Measurements from ENCODE around the gene SIDT2. TPM values are rescaled to one million over a fixed set of nuclear protein-coding genes. Genes with fewer than 3 reads are reported as not detected.
"Not testable (repeated sequence)": the region's sequence is repeated elsewhere in the genome, so short reads cannot be mapped to it uniquely, and the experiment has no call there.

SIDT2 gene
- 47.6 TPM for total RNA-seq (2021; ENCODE audit: unreplicated experiment)
- polyA plus RNA-seq (2012; ENCODE audit: insufficient read length), result 63.6 TPM
- Bru-seq, nascent RNA, result percentile 63 among the genes with signal in this experiment
- percentile 74 among the genes with signal in this experiment for BruChase-seq, experiment 1, labeled RNA remaining after a 2-hour chase
- BruChase-seq, experiment 2, labeled RNA remaining after a 6-hour chase, result percentile 79 among the genes with signal in this experiment
- long read RNA-seq, partial matches to known transcripts, result 20 of 49 reads
- long read RNA-seq, other reads (novel, unspliced or antisense), result 25 of 49 reads

DNA sequence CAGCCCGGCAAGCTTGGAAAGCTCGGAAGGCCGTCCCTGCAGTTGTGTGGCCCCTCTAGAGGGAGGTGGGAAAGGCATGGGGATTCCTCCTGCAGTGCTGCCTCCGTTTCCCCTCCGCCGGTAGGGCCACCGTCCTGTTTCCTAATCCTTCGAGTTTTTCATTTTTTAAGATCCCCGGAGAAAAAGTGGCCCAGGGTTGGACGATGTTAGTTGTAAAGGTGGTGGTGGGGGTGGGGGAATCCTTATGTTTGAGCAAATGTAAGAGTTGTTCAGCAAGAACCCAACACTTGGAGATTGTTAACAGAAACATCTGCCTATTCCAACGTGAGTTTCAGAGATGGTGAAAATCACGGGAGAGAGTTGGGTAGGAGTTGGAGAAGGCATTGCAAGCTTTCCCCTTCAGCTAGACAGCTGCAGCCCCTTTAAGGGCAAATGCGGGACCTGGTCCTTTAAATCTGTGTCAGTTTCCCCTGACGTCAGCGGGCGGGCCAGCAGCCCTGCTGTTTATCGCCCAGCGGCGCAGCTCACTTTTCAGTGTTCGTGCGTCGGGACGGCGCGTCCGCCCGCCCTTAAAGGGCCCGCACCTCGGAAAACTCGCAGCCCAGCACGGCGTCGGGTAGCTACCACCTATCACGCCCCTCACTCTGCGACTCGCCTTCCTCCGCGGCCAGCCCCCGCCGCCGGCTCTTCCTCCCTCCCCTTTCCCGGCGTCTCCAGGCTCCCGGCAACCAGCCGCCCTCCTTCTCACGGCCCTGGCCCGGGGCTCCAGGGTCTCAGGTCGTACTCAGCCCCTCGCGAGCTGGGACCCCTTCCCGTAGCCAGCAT is at the start of gene SIDT2:
SIDT2 (plus strand) TSS at position 534 of the 825 bp plus-strand sequence. CDS start 521 bp downstream, outside the sequence.
- Histone ChIP-seq H3K27ac (ENCODE audit: low read length) (peak within 1 kb of the TSS; percentile 87), H3K4me3 (ENCODE audit: low read depth in 2 of 2, low read length in 2 of 2) (peak within 1 kb of the TSS; percentile 70 to 88), H3K4me1 (ENCODE audit: control insufficient read depth, insufficient read depth, low read length) (peaks cover 21% of the 10 kb centered on the region), H3K36me3 (ENCODE audit: control insufficient read depth, insufficient read depth, low read length) (no peaks in the 10 kb centered on the region), H3K27me3 (ENCODE audit: control insufficient read depth, insufficient read depth, low read length) (no peaks in the 10 kb centered on the region), H3K9me3 (ENCODE audit: control insufficient read depth, insufficient read depth, low read depth, low read length) (no peaks in the 10 kb centered on the region)
- POLR2A ChIA-PET, result interaction anchor here (1.1 kb wide), 1 partner anchor 12 kb away, joined by 4 read pairs; no protein-coding TSS in a partner anchor
- peak; percentile 78 for DNase-seq (ENCODE audit: low read depth, low spot score)
- intact Hi-C loops (cut with micrococcal nuclease; ENCODE audit: unreplicated experiment) (loop anchor here (10.0 kb wide), 1 partner anchor 46 kb away; no protein-coding TSS in a partner anchor), in situ Hi-C loops (cut with HindIII; ENCODE audit: low pct_unique_long_range_greater_than_20kb, low sequenced_read_pairs) (no loop called here)
- ATAC-seq, result peak; percentile 96
- TF ChIP-seq POLR2AphosphoS5 (IDR thresholded peaks at IDR 0.05; ENCODE audit: low read depth, low read length), result peak; percentile 85
- TF ChIP-seq SIN3A (IDR thresholded peaks at IDR 0.05; ENCODE audit: borderline replicate concordance, insufficient read depth, low read depth, low read length), result peak; percentile 57; the same call in 1 of the 2 replicates
- TF ChIP-seq, protein P1, sequence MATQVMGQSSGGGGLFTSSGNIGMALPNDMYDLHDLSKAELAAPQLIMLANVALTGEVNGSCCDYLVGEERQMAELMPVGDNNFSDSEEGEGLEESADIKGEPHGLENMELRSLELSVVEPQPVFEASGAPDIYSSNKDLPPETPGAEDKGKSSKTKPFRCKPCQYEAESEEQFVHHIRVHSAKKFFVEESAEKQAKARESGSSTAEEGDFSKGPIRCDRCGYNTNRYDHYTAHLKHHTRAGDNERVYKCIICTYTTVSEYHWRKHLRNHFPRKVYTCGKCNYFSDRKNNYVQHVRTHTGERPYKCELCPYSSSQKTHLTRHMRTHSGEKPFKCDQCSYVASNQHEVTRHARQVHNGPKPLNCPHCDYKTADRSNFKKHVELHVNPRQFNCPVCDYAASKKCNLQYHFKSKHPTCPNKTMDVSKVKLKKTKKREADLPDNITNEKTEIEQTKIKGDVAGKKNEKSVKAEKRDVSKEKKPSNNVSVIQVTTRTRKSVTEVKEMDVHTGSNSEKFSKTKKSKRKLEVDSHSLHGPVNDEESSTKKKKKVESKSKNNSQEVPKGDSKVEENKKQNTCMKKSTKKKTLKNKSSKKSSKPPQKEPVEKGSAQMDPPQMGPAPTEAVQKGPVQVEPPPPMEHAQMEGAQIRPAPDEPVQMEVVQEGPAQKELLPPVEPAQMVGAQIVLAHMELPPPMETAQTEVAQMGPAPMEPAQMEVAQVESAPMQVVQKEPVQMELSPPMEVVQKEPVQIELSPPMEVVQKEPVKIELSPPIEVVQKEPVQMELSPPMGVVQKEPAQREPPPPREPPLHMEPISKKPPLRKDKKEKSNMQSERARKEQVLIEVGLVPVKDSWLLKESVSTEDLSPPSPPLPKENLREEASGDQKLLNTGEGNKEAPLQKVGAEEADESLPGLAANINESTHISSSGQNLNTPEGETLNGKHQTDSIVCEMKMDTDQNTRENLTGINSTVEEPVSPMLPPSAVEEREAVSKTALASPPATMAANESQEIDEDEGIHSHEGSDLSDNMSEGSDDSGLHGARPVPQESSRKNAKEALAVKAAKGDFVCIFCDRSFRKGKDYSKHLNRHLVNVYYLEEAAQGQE (IDR thresholded peaks at IDR 0.05; ENCODE audit: insufficient read depth in 1 of 2, low read depth in 2 of 2, low read length in 1 of 2), result 0 out of 4 replicates have a peak, but pooled peaks of 1 of the 2 experiments have one; percentile 61
- TF ChIP-seq, protein P2, sequence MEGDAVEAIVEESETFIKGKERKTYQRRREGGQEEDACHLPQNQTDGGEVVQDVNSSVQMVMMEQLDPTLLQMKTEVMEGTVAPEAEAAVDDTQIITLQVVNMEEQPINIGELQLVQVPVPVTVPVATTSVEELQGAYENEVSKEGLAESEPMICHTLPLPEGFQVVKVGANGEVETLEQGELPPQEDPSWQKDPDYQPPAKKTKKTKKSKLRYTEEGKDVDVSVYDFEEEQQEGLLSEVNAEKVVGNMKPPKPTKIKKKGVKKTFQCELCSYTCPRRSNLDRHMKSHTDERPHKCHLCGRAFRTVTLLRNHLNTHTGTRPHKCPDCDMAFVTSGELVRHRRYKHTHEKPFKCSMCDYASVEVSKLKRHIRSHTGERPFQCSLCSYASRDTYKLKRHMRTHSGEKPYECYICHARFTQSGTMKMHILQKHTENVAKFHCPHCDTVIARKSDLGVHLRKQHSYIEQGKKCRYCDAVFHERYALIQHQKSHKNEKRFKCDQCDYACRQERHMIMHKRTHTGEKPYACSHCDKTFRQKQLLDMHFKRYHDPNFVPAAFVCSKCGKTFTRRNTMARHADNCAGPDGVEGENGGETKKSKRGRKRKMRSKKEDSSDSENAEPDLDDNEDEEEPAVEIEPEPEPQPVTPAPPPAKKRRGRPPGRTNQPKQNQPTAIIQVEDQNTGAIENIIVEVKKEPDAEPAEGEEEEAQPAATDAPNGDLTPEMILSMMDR (IDR thresholded peaks at IDR 0.05), result no peak
- peak; percentile 59; the same call in 1 of the 2 replicates for TF ChIP-seq TCF7L2 (IDR thresholded peaks at IDR 0.05; ENCODE audit: low read depth, low read length)
- CTCF ChIA-PET, result interaction anchor here (0.9 kb wide), 1 partner anchor 447 kb away, joined by 3 read pairs; no protein-coding TSS in a partner anchor
- no TSS peak for BruUV-seq (replicated peaks)

GRCh38 chr11:117130396-117130795 is 48.1 kb upstream of the SIDT2 start:
- BruUV-seq (replicated peaks); intact Hi-C loops (cut with micrococcal nuclease; ENCODE audit: unreplicated experiment): not testable (repeated sequence)

More at GRCh38 chr11:117130396-117130795, 48.1 kb upstream of the SIDT2 start:
- H3K36me3 ChIP-seq (ENCODE audit: control insufficient read depth, insufficient read depth, low read length); ATAC-seq; in situ Hi-C loops (cut with HindIII; ENCODE audit: low pct_unique_long_range_greater_than_20kb, low sequenced_read_pairs); H3K27me3 ChIP-seq (ENCODE audit: control insufficient read depth, insufficient read depth, low read length); H3K4me3 ChIP-seq (ENCODE audit: low read depth in 2 of 2, low read length in 2 of 2); H3K9me3 ChIP-seq (ENCODE audit: control insufficient read depth, insufficient read depth, low read depth, low read length); DNase-seq (ENCODE audit: low read depth, low spot score); H3K27ac ChIP-seq (ENCODE audit: low read length); H3K4me1 ChIP-seq (ENCODE audit: control insufficient read depth, insufficient read depth, low read length); POLR2A ChIA-PET: not testable (repeated sequence)
- CTCF ChIA-PET, result interaction anchor here (0.7 kb wide), 1 partner anchor 13 kb away, joined by 13 read pairs; no protein-coding TSS in a partner anchor

All from Panc1 (cell line).